CD14-positive monocyte (primary cell): ENCODE data around the gene TSHZ2. TPM values are rescaled to one million over a fixed set of nuclear protein-coding genes. Genes with fewer than 3 reads are reported as not detected.

Source experiments
- DNase-seq, 3 donors: peaks; one replicate each; pipeline ENCODE4 v3.0.0-alpha.2; 2011 to 2022
- H2AFZ ChIP-seq: 2 replicates; pipeline ENCODE4 v1.6.0; 2012; ENCODE audit warnings: mild to moderate bottlenecking, low read depth, low read length, inconsistent platforms; ENCODE audit not compliant: insufficient read depth, poor library complexity, severe bottlenecking
- H3K27ac ChIP-seq, 2 donors: 1 replicate in 1 of 2; 2 replicates in 1 of 2; pipeline ENCODE4 v1.5.1; 2012 to 2013; ENCODE audit warnings: low read length in 2 of 2, control low read depth in 1 of 2, inconsistent platforms in 1 of 2, low read depth in 1 of 2, mild to moderate bottlenecking in 1 of 2
- H3K27me3 ChIP-seq, 2 donors: one replicate each; pipeline versions ENCODE4 v1.6.0 to v1.6.1; 2011 to 2013; ENCODE audit warnings: low read length in 2 of 2; ENCODE audit not compliant: control insufficient read depth in 2 of 2, insufficient read depth in 2 of 2
- H3K36me3 ChIP-seq, 2 donors: replicated peaks in 1 of 2; 1 replicate in 1 of 2; 2 replicates in 1 of 2; pipeline versions ENCODE4 v1.5.1 to v1.6.1; 2012 to 2013; ENCODE audit warnings: low read length in 2 of 2, control low read depth in 1 of 2, inconsistent platforms in 1 of 2, mild to moderate bottlenecking in 1 of 2; ENCODE audit not compliant: insufficient read depth in 2 of 2, control insufficient read depth in 1 of 2
- H3K4me1 ChIP-seq, 2 donors: 1 replicate in 1 of 2; 2 replicates in 1 of 2; pipeline versions ENCODE4 v1.5.1 to v1.6.1; 2012 to 2013; ENCODE audit warnings: low read length in 2 of 2, control low read depth in 1 of 2, inconsistent platforms in 1 of 2, mild to moderate bottlenecking in 1 of 2, moderate library complexity in 1 of 2; ENCODE audit not compliant: insufficient read depth in 2 of 2, control insufficient read depth in 1 of 2
- H3K4me2 ChIP-seq: replicated peaks from 2 replicates; pipeline ENCODE3; 2012; ENCODE audit warnings: low read length, moderate library complexity, mild to moderate bottlenecking; ENCODE audit not compliant: poor library complexity, severe bottlenecking; ENCODE audit errors: extremely low read depth
- H3K4me3 ChIP-seq, 3 experiments: fragments of 200-600 bp in 1 of 3; sonication (generic) in 1 of 3; replicated peaks in 1 of 3; 1 replicate in 2 of 3; 2 replicates in 1 of 3; pipeline ENCODE4 v1.5.1; 2011 to 2013; ENCODE audit warnings: low read length in 3 of 3, mild to moderate bottlenecking in 3 of 3, control low read depth in 2 of 3, low read depth in 2 of 3, inconsistent platforms in 1 of 3, moderate library complexity in 1 of 3
- H3K79me2 ChIP-seq: 2 replicates; pipeline ENCODE4 v1.6.0; 2012; ENCODE audit warnings: mild to moderate bottlenecking, control low read depth, inconsistent platforms, low read length, moderate library complexity; ENCODE audit not compliant: insufficient read depth
- H3K9ac ChIP-seq: 2 replicates; pipeline ENCODE4 v1.6.0; 2017; ENCODE audit warnings: low read length, mild to moderate bottlenecking; ENCODE audit not compliant: insufficient read depth, poor library complexity, severe bottlenecking
- H3K9me3 ChIP-seq, 2 donors: replicated peaks in 1 of 2; 1 replicate in 1 of 2; 2 replicates in 1 of 2; pipeline versions ENCODE4 v1.5.1 to v1.6.1; 2012 to 2013; ENCODE audit warnings: low read length in 2 of 2, control low read depth in 1 of 2; ENCODE audit not compliant: control insufficient read depth in 1 of 2, insufficient read depth in 1 of 2
- H4K20me1 ChIP-seq: 2 replicates; pipeline ENCODE4 v1.6.0; 2012; ENCODE audit warnings: mild to moderate bottlenecking, low read length, control low read depth, moderate library complexity; ENCODE audit not compliant: insufficient read depth
- H3K27ac Mint-ChIP-seq, 7 donors: one replicate each; pipeline ENCODE4 v1.8.0; 2020; ENCODE audit warnings: mild to moderate bottlenecking in 7 of 7, mixed read lengths in 7 of 7, moderate library complexity in 6 of 7, inconsistent platforms in 2 of 7
- H3K27me3 Mint-ChIP-seq, 3 donors: one replicate each; pipeline ENCODE4 v1.8.0; 2021 to 2022; ENCODE audit warnings: low read depth in 3 of 3, mild to moderate bottlenecking in 3 of 3, mixed read lengths in 3 of 3, moderate library complexity in 3 of 3, inconsistent platforms in 1 of 3
- H3K36me3 Mint-ChIP-seq, 2 donors: one replicate each; pipeline ENCODE4 v1.8.0; 2020; ENCODE audit warnings: mixed read lengths in 2 of 2, inconsistent platforms in 1 of 2, mild to moderate bottlenecking in 1 of 2
- H3K4me1 Mint-ChIP-seq: one replicate; pipeline ENCODE4 v1.8.0; 2020; ENCODE audit warnings: mild to moderate bottlenecking, mixed read lengths
- H3K4me3 Mint-ChIP-seq, 2 donors: one replicate each; pipeline ENCODE4 v1.8.0; 2020; ENCODE audit warnings: mild to moderate bottlenecking in 2 of 2, mixed read lengths in 2 of 2, moderate library complexity in 1 of 2
- H3K9me3 Mint-ChIP-seq, 7 donors: one replicate each; pipeline ENCODE4 v1.8.0; 2020 to 2022; ENCODE audit warnings: mixed read lengths in 7 of 7, mild to moderate bottlenecking in 6 of 7, moderate library complexity in 6 of 7, inconsistent platforms in 2 of 7
- CTCF ChIP-seq: fragments of 200-600 bp; IDR thresholded peaks from one replicate; pipeline ENCODE4 v1.8.0; 2022; ENCODE audit warnings: antibody characterized with exemption, mild to moderate bottlenecking
- WGBS: methylation state at CpG from one replicate; pipeline ENCODE4 v1.1.5; 2013; ENCODE audit warnings: missing lambda C conversion rate; ENCODE audit not compliant: insufficient coverage; 5-methylcytosine and 5-hydroxymethylcytosine counted together
- intact Hi-C, 2 donors: fragments of 100-400 bp; cut with micrococcal nuclease; formaldehyde crosslinking; loops; one replicate each; pipeline versions ENCODE4 v1.15.0 to v1.15.1; 2023
- polyA plus RNA-seq, 3 donors: library from polyadenylated mRNA; depleted of rRNA in 1 of 3; unstranded in 2 of 3; stranded (reverse) in 1 of 3; fragments of 300-500 nt in 2 of 3; fragments of >200 nt in 1 of 3; fragmentation: Illumina TruSeq in 2 of 3; gene quantifications; 1 replicate in 2 of 3; 2 replicates in 1 of 3; pipeline ENCODE4 v1.2.3, GENCODE V29; 2012 to 2021

The TSHZ2 gene
- polyA plus RNA-seq, 3 donors: not detected

GRCh38 chr20:53050338-53050737 lies 78.2 kb downstream of the TSHZ2 start:
- H3K36me3 Mint-ChIP-seq: no peaks in the 10 kb centered on the region
- intact Hi-C loops: no loop called here
- Histone ChIP-seq H4K20me1 (no peaks in the 10 kb centered on the region), H3K9ac (no peak overlapping the region), H3K4me3 (no peak overlapping the region), H3K4me1 (no peaks in the 10 kb centered on the region), H3K36me3 (no peaks in the 10 kb centered on the region), H3K9me3 (peaks cover 0 to 5% of the 10 kb centered on the region in 2 donors), H2AFZ (no peak overlapping the region), H3K79me2 (no peaks in the 10 kb centered on the region), H3K27me3 (no peaks in the 10 kb centered on the region), H3K27ac (no peak overlapping the region), H3K4me2 (no peak overlapping the region)
- peaks cover 0 to 3% (median 0%) of the 10 kb centered on the region in 3 donors for H3K27me3 Mint-ChIP-seq
- peaks cover 0 to 16% (median 2%) of the 10 kb centered on the region in 7 donors for H3K9me3 Mint-ChIP-seq
- WGBS: 83% methylated on average over 5 of the region's 6 CpGs
- no peaks in the 10 kb centered on the region for H3K4me1 Mint-ChIP-seq
- no peak for DNase-seq
- no peak overlapping the region for H3K4me3 Mint-ChIP-seq
- TF ChIP-seq CTCF: no peak
- no peak overlapping the region for H3K27ac Mint-ChIP-seq

- Mint-ChIP-seq H3K36me3 (no peaks in the 10 kb centered on the region), H3K4me1 (no peaks in the 10 kb centered on the region), H3K9me3 (peaks cover 0 to 18% (median 2%) of the 10 kb centered on the region in 7 donors), H3K27me3 (peaks cover 0 to 3% (median 1%) of the 10 kb centered on the region in 3 donors), H3K27ac (no peak overlapping the region), H3K4me3 (no peak overlapping the region)
- Histone ChIP-seq H3K4me2 (no peak overlapping the region), H3K9ac (no peak overlapping the region), H2AFZ (no peak overlapping the region), H3K9me3 (peaks cover 0 to 3% of the 10 kb centered on the region in 2 donors), H3K27me3 (no peaks in the 10 kb centered on the region), H3K4me1 (no peaks in the 10 kb centered on the region), H4K20me1 (no peaks in the 10 kb centered on the region), H3K27ac (no peak overlapping the region), H3K36me3 (no peaks in the 10 kb centered on the region), H3K79me2 (no peaks in the 10 kb centered on the region), H3K4me3 (no peak overlapping the region)
- WGBS: no CpG with 5 or more reads among the region's 5 CpGs
- TF ChIP-seq CTCF: no peak
- intact Hi-C loops: no loop called here
- DNase-seq: no peak
Observed at GRCh38 chr20:53052380-53052779, 80.2 kb downstream of the TSHZ2 start.
